Epithelial cell of proximal tubule (primary cell): ENCODE data around the gene QRFP. TPM values are rescaled to one million over a fixed set of nuclear protein-coding genes. Genes with fewer than 3 reads are reported as not detected.

ENCODE experiments used
- DNase-seq: peaks from one replicate; pipeline ENCODE4 v3.0.0-alpha.2; 2011; ENCODE audit warnings: low read depth
- H3K4me3 ChIP-seq: 2 replicates; pipeline ENCODE4 v1.5.1; 2011; ENCODE audit warnings: low read depth, mild to moderate bottlenecking, low read length
- total RNA-seq: library from RNA; depleted of rRNA; stranded (reverse); fragments of >200 nt; gene quantifications from 2 replicates; pipeline ENCODE4 v1.2.3, GENCODE V29; 2015
- TF ChIP-seq, protein P1 (sequence below): conservative IDR thresholded peaks from 2 replicates; pipeline ENCODE4 v1.5.1; 2012; ENCODE audit warnings: low read depth, mild to moderate bottlenecking, low read length

Gene QRFP
- total RNA-seq, 1 donor from 2014 or later, result not detected

DNA sequence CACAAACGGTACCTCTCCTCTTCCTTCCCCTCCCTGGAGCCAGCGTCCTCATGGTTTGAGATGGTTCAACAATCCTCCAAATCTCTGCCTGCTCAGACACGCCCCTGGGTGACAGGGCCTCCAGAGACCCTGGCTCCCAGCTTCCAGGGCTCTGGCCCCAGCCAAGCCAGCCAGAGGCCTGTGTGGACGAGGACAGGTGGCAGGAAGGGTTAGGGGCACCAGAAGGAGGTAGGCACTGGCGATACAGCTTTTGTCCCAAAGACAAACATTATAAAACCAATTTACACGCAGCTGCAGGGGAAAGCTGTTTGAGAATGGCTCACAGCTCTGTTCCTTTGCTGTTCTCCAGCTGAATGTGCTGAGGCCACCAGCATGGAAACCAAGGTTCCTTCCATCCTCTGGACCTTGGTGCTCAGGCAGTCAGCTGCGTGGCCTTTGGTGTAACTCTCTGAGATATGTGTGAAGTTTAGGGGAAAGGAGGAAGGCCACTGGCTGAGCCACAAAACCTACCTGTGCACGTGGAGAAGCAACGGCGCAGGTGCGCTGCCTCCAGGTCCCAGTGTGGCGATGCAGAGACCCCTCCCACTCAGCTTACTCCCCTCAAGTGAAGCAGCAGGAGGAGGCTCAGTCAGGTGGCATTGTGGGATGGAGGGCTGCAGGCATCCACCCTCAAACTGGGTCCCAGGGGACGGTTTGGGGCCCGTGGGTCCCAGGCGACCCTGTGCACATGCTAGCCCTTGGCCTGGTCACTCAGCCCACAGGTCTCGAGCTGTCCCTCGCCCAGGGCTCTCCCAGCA is 4.3 kb upstream of the QRFP start:
- H3K4me3 ChIP-seq, result no peak overlapping the region
- TF ChIP-seq, protein P1, sequence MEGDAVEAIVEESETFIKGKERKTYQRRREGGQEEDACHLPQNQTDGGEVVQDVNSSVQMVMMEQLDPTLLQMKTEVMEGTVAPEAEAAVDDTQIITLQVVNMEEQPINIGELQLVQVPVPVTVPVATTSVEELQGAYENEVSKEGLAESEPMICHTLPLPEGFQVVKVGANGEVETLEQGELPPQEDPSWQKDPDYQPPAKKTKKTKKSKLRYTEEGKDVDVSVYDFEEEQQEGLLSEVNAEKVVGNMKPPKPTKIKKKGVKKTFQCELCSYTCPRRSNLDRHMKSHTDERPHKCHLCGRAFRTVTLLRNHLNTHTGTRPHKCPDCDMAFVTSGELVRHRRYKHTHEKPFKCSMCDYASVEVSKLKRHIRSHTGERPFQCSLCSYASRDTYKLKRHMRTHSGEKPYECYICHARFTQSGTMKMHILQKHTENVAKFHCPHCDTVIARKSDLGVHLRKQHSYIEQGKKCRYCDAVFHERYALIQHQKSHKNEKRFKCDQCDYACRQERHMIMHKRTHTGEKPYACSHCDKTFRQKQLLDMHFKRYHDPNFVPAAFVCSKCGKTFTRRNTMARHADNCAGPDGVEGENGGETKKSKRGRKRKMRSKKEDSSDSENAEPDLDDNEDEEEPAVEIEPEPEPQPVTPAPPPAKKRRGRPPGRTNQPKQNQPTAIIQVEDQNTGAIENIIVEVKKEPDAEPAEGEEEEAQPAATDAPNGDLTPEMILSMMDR, result no peak
- no peak for DNase-seq

DNA sequence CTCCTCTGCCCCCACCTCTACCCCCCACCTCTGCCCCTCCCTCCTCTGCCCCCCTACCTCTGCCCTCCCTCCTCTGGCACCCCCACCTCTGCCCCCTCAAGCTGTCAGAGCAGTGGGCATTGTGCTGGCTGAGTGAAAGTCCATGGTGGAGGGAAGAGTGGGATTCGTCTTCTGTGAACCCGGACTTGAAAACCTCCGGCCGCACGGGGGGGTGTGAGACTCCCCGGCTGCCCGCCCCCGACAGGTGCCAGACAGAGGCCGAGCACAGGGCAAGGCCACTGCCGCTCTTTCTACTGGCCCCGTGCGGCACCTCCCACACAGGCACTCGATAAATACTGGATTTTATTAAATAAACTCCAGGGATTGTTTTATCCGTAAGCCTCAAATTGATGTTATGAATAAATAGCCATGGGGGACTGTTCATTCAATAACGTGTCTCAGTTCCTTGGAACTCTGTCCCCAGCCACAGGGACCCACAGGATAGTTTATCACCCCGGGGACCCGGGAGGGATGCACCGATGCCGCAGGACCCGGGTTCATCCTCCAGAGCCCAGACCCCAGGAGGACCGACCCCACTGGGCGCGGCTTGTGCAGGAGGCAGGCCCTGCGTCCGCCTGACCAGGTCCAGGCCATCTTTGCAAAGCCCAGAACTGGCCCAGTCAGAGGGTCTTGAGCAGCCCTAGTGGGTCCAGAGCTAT is 2.6 kb upstream of the QRFP start:
- TF ChIP-seq, protein P1, result no peak
- no peak overlapping the region for H3K4me3 ChIP-seq
- no peak for DNase-seq

DNA sequence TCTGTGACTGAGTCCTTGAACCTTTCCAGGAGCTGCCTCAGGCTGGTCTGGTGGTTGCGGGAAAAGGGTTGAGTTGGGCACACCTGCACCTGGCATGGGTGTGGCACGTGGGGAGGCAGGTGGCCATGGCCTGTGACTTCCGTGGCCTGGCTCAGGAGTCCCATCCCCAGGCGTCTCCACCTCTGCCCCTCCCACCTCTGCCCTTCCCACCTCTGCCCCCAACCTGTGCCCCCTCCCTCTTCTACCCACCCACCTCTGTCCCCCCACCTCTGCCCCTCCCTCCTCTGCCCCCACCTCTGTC is 1.9 kb upstream of the QRFP start:
- no peak for DNase-seq
- TF ChIP-seq, protein P1, result no peak
- no peak overlapping the region for H3K4me3 ChIP-seq

DNA sequence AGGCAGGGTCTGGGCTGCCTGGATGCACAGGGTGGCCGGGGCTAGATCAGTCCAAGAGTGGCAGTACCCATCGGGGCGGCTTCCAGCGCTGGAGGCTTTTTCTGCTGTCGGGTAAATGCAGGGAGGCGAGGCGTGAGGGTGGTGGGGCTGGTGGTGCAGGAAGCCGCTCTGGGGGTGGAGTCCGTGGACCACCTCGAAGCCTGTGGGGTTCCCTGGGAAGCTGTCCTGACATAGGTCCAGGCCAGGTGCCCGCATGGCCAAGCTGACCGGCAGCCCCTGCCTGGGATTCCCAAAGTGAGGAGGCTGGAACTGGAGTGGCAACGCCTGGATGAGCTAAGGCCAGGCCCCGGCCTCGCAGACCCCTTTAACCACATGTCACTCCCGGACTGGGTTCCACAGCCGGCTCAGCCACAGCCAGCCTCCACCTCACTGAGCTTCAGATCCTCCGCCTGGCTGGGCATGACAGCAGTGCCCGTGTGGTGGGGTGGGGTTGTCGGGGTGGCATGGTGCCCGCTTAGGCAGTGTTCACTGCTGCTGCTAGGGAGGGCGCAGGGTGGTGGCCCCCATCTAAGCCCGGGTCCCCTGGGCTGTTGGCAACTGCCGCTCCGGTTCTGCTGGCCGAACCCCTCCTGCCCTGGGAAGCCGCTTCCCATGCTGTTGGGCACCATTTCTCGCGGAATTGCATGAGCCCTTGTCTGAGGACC is 1.4 kb upstream of the QRFP start:
- TF ChIP-seq, protein P1, result no peak
- DNase-seq, result no peak
- H3K4me3 ChIP-seq, result no peak overlapping the region

DNA sequence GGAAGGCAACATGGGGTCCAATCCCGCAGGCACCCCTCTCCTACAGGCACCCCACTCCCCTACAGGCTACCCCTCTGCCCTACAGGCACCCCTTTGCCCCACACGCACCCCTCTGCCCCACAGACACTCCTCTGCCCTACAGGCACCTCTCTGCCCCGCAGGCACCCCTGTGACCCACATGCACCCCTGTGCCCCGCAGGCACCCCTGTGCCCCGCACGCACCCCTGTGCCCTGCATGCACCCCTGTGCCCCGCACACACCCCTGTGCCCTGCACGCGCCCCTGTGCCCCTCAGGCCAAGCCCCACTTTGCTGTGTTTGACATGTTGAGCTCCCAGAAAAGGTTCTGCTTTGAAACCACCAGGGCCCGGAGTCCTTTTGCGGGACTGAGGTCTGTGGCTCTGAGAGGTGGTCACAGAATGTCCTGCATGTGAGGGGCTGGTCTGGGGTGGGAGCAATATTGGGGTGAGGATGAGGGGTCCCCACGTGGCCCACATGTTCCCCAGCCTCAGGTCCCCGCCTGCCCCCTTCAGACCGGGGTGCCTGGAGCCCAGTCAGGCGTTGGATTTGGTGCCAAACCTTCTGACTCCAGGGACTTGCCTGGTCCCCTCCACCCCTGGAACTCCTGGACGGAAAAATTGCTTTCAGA is 616 bp upstream of the QRFP start:
- H3K4me3 ChIP-seq, result no peak overlapping the region
- DNase-seq, result no peak
- TF ChIP-seq, protein P1, result no peak

DNA sequence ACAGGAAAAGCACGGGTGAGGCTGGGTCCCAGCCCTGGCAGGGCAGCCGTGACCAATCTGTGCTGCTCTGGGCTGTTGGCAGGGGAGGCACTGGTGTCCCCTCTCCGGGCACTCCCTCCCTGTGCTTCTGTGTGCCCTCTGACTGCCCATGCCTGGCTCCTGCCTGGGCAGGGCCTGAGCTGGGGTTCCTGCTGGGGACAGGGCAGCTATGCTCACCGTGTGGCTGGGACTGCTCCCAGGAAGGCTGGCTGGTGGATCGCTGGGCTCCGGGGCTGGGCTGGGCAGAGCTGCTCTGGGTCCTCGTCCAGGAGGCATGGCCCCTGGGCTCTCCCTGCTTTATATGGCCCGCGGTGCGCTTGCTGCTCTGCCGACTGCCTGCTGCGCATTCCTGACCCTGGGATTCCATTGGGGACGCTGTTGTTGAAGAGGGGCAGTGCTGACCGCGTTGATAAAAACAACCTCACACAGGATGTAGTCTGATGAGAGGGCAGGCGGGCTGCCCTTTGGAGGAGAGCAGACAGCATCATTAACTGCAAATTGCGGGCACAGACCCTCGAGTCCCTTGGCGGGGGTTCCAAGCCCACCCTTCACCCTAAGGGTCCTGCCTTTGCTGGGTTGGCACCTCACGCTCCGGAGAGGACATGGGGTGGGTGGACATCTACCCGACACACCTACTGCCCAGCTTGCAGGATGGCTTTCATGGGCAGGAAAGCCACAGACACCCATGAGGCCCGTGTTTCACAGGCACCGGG is 955 bp downstream of the QRFP start:
- no peak for DNase-seq
- TF ChIP-seq, protein P1, result peak; percentile 17
- no peak overlapping the region for H3K4me3 ChIP-seq
